Hematopoietic multipotent progenitor cell treated with erythropoietin and hydrocortisone succinate and interleukin-3 and kit ligand, for 15 days (in vitro differentiated cells): ENCODE measurements around the gene MYL10.
A peak's percentile ranks its signal among the peaks of the same experiment; 100 is the strongest.
"Not testable (repeated sequence)": the region's sequence is repeated elsewhere in the genome, so short reads cannot be mapped to it uniquely, and the experiment has no call there.

Experiments
- DNase-seq: peaks from one replicate; pipeline ENCODE4 v3.0.0-alpha.2; 2015; ENCODE audit warnings: low spot score

Gene MYL10

GRCh38 chr7:101618207-101618839, 10.8 kb downstream of the MYL10 start:
- no peak for DNase-seq

GRCh38 chr7:101617451-101618206, 11.5 kb downstream of the MYL10 start:
- DNase-seq, result no peak

- no peak for DNase-seq
These were observed 13.7 kb downstream of the MYL10 start for GRCh38 chr7:101615446-101615845.

- DNase-seq, result no peak
These were observed 14.2 kb downstream of the MYL10 start for GRCh38 chr7:101614939-101615302.

GRCh38 chr7:101614098-101614938, 14.8 kb downstream of the MYL10 start:
- no peak for DNase-seq

GRCh38 chr7:101612885-101613515, 16.1 kb downstream of the MYL10 start:
- no peak for DNase-seq

GRCh38 chr7:101608772-101609713, 20.1 kb downstream of the MYL10 start:
- no peak for DNase-seq

- no peak for DNase-seq
These were observed 22.6 kb downstream of the MYL10 start for GRCh38 chr7:101606498-101606923.

GRCh38 chr7:101605611-101606497, 23.2 kb downstream of the MYL10 start:
- no peak for DNase-seq

- not testable (repeated sequence) for DNase-seq
These were observed 24.2 kb downstream of the MYL10 start for GRCh38 chr7:101604934-101605332.

GRCh38 chr7:101604331-101604933, 24.7 kb downstream of the MYL10 start:
- DNase-seq, result no peak

GRCh38 chr7:101602484-101603241, 26.4 kb downstream of the MYL10 start:
- DNase-seq, result peak; percentile 57

GRCh38 chr7:101602082-101602481, 27.0 kb downstream of the MYL10 start:
- DNase-seq, result no peak

GRCh38 chr7:101599787-101600186, 29.3 kb downstream of the MYL10 start:
- DNase-seq, result no peak

- no peak for DNase-seq
These were observed 29.9 kb downstream of the MYL10 start for GRCh38 chr7:101598986-101599771.

- DNase-seq, result no peak
These were observed 30.6 kb downstream of the MYL10 start for GRCh38 chr7:101598422-101598985.

- no peak for DNase-seq
These were observed 31.2 kb downstream of the MYL10 start for GRCh38 chr7:101597941-101598340.

GRCh38 chr7:101596898-101597297, 32.2 kb downstream of the MYL10 start:
- DNase-seq, result no peak
